ENCODE data around the gene PSMD1. TPM values are rescaled to one million over a fixed set of nuclear protein-coding genes. Genes with fewer than 3 reads are reported as not detected.
"Not testable (repeated sequence)": the region's sequence is repeated elsewhere in the genome, so short reads cannot be mapped to it uniquely, and the experiment has no call there.

Gene PSMD1
- total RNA-seq, result 157 and 159 TPM in 2 replicates
- polyA plus RNA-seq (2012), result 93.7 TPM

GRCh38 chr2:231056453-231057416 lies at the start of gene PSMD1:
Gene PSMD1 (plus strand): TSS chr2:231056867. CDS start chr2:231057026, 159 bp downstream.
- peak; percentile 94 for DNase-seq (ENCODE audit: low read depth)

GRCh38 chr2:231007286-231008098 lies 49.2 kb upstream of the PSMD1 start:
- no peak for DNase-seq (ENCODE audit: low read depth)

GRCh38 chr2:231008131-231008530 lies 48.5 kb upstream of the PSMD1 start:
- DNase-seq (ENCODE audit: low read depth), result no peak

- no peak for DNase-seq (ENCODE audit: low read depth)
Observed at GRCh38 chr2:231009236-231009919, 47.3 kb upstream of the PSMD1 start.

- no peak for DNase-seq (ENCODE audit: low read depth)
Observed at GRCh38 chr2:231010201-231010730, 46.4 kb upstream of the PSMD1 start.

- DNase-seq (ENCODE audit: low read depth), result no peak
Observed at GRCh38 chr2:231011526-231011925, 45.1 kb upstream of the PSMD1 start.

- no peak for DNase-seq (ENCODE audit: low read depth)
Observed at GRCh38 chr2:231012463-231012862, 44.2 kb upstream of the PSMD1 start.

GRCh38 chr2:231013820-231014219 lies 42.8 kb upstream of the PSMD1 start:
- no peak for DNase-seq (ENCODE audit: low read depth)

GRCh38 chr2:231015478-231015877 lies 41.2 kb upstream of the PSMD1 start:
- no peak for DNase-seq (ENCODE audit: low read depth)

GRCh38 chr2:231015926-231016325 lies 40.7 kb upstream of the PSMD1 start:
- DNase-seq (ENCODE audit: low read depth), result no peak

- no peak for DNase-seq (ENCODE audit: low read depth)
Observed at GRCh38 chr2:231016566-231017230, 40.0 kb upstream of the PSMD1 start.

- DNase-seq (ENCODE audit: low read depth), result no peak
Observed at GRCh38 chr2:231017231-231017598, 39.5 kb upstream of the PSMD1 start.

- no peak for DNase-seq (ENCODE audit: low read depth)
Observed at GRCh38 chr2:231018184-231018583, 38.5 kb upstream of the PSMD1 start.

GRCh38 chr2:231025059-231025458 lies 31.6 kb upstream of the PSMD1 start:
- DNase-seq (ENCODE audit: low read depth), result not testable (repeated sequence)

- no peak for DNase-seq (ENCODE audit: low read depth)
Observed at GRCh38 chr2:231028889-231029288, 27.8 kb upstream of the PSMD1 start.

GRCh38 chr2:231029563-231029962 lies 27.1 kb upstream of the PSMD1 start:
- DNase-seq (ENCODE audit: low read depth), result no peak

- no peak for DNase-seq (ENCODE audit: low read depth)
Observed at GRCh38 chr2:231030725-231031124, 25.9 kb upstream of the PSMD1 start.

GRCh38 chr2:231032575-231033140 lies 24.0 kb upstream of the PSMD1 start:
- DNase-seq (ENCODE audit: low read depth), result no peak

- no peak for DNase-seq (ENCODE audit: low read depth)
Observed at GRCh38 chr2:231033147-231034132, 23.2 kb upstream of the PSMD1 start.

Data from myocyte (in vitro differentiated cells).